ENCODE data around the gene EIF4E2.

The EIF4E2 gene

GRCh38 chr2:232604535-232604934 is 54.0 kb downstream of the EIF4E2 start:
- no peak for DNase-seq

- no peak for DNase-seq
Measured at GRCh38 chr2:232607011-232607410, 56.5 kb downstream of the EIF4E2 start.

GRCh38 chr2:232609607-232610006 is 59.1 kb downstream of the EIF4E2 start:
- DNase-seq: no peak

GRCh38 chr2:232610081-232610480 is 59.6 kb downstream of the EIF4E2 start:
- no peak for DNase-seq

GRCh38 chr2:232611061-232611460 is 60.6 kb downstream of the EIF4E2 start:
- no peak for DNase-seq

GRCh38 chr2:232611559-232612218 is 61.2 kb downstream of the EIF4E2 start:
- DNase-seq: peak; percentile 51

- no peak for DNase-seq
Measured at GRCh38 chr2:232613538-232614134, 63.1 kb downstream of the EIF4E2 start.

GRCh38 chr2:232615339-232615738 is 64.8 kb downstream of the EIF4E2 start:
- no peak for DNase-seq
